ENCODE measurements around the gene TNNC1. TPM values are rescaled to one million over a fixed set of nuclear protein-coding genes. Genes with fewer than 3 reads are reported as not detected.

Gene TNNC1
- total and polyA plus RNA-seq, 3 donors from 2014 or later: 11.3 to 91.7 (median 23.2) TPM

- whole genome bisulfite sequencing, 2 donors: 48 to 54% methylated on average over 3 to 4 of the region's 4 CpGs
- TF ChIP-seq CTCF (IDR thresholded peaks at IDR 0.05) (no peak), POLR2A (IDR thresholded peaks at IDR 0.05) (no peak)
- intact Hi-C loops (cut with DNase I; ENCODE audit: low total_unique reads): no loop called here
- H3K4me3 ChIP-seq: no peak overlapping the region
- H3K27me3 ChIP-seq: no peaks in the 10 kb centered on the region
- DNase-seq: no peak
- H3K4me1 ChIP-seq: peaks cover 20% of the 10 kb centered on the region
- H3K36me3 ChIP-seq (ENCODE audit: low read depth, missing control alignments): no peaks in the 10 kb centered on the region
- H3K9me3 ChIP-seq: no peaks in the 10 kb centered on the region
- H3K27ac ChIP-seq: no peak overlapping the region
These were observed 21.1 kb downstream of the TNNC1 start for GRCh38 chr3:52432691-52433141.

GRCh38 chr3:52432225-52432624 is 21.6 kb downstream of the TNNC1 start:
- WGBS, 2 donors: 83 to 90% methylated on average over 6 of the region's 6 CpGs
- no peaks in the 10 kb centered on the region for H3K27me3 ChIP-seq
- H3K4me1 ChIP-seq: peaks cover 20% of the 10 kb centered on the region
- no peak for DNase-seq
- H3K36me3 ChIP-seq (ENCODE audit: low read depth, missing control alignments): no peaks in the 10 kb centered on the region
- intact Hi-C loops (cut with DNase I; ENCODE audit: low total_unique reads): no loop called here
- H3K27ac ChIP-seq: no peak overlapping the region
- TF ChIP-seq CTCF (IDR thresholded peaks at IDR 0.05) (no peak), POLR2A (IDR thresholded peaks at IDR 0.05) (no peak)
- no peaks in the 10 kb centered on the region for H3K9me3 ChIP-seq
- no peak overlapping the region for H3K4me3 ChIP-seq

GRCh38 chr3:52431459-52432223 is 22.2 kb downstream of the TNNC1 start:
- DNase-seq: no peak
- H3K4me3 ChIP-seq: no peak overlapping the region
- TF ChIP-seq POLR2A (IDR thresholded peaks at IDR 0.05) (no peak), CTCF (IDR thresholded peaks at IDR 0.05) (no peak)
- H3K9me3 ChIP-seq: no peaks in the 10 kb centered on the region
- H3K36me3 ChIP-seq (ENCODE audit: low read depth, missing control alignments): no peaks in the 10 kb centered on the region
- peaks cover 20% of the 10 kb centered on the region for H3K4me1 ChIP-seq
- WGBS, 2 donors: 77 to 79% methylated on average over 10 of the region's 10 CpGs
- no peak overlapping the region for H3K27ac ChIP-seq
- intact Hi-C loops (cut with DNase I; ENCODE audit: low total_unique reads): no loop called here
- no peaks in the 10 kb centered on the region for H3K27me3 ChIP-seq

- intact Hi-C loops (cut with DNase I; ENCODE audit: low total_unique reads): no loop called here
- 87 to 98% methylated on average over 9 of the region's 9 CpGs for WGBS, 2 donors
- Histone ChIP-seq H3K4me1 (peaks cover 20% of the 10 kb centered on the region), H3K9me3 (no peaks in the 10 kb centered on the region), H3K27ac (no peak overlapping the region), H3K4me3 (no peak overlapping the region), H3K27me3 (no peaks in the 10 kb centered on the region), H3K36me3 (ENCODE audit: low read depth, missing control alignments) (no peaks in the 10 kb centered on the region)
- TF ChIP-seq POLR2A (IDR thresholded peaks at IDR 0.05) (no peak), CTCF (IDR thresholded peaks at IDR 0.05) (no peak)
- no peak for DNase-seq
These were observed 23.4 kb downstream of the TNNC1 start for GRCh38 chr3:52430416-52430810.

All from testis (tissue), 3 donors.